T-helper 2 cell treated with Interferon-gamma antibody and Interleukin-4, amounts not matched to agents 100 ng/mL and 5 ng/mL, for 36 hours (primary cell): ENCODE measurements around the gene TOMM22. TPM values are rescaled to one million over a fixed set of nuclear protein-coding genes. Genes with fewer than 3 reads are reported as not detected.

Experiments used
- intact Hi-C: fragments of 100-400 bp; cut with micrococcal nuclease; formaldehyde crosslinking; loops from one replicate; pipeline ENCODE4 v1.15.1; 2023
- total RNA-seq: library from RNA; stranded (reverse); gene quantifications from 2 replicates; pipeline ENCODE4 v1.2.3, GENCODE V29; 2022

TOMM22 gene
- total RNA-seq, 1 donor from 2014 or later = 101 TPM

GRCh38 chr22:38712486-38713207 lies 30.9 kb downstream of the TOMM22 start:
- intact Hi-C loops = no loop called here

GRCh38 chr22:38713921-38714320 lies 32.2 kb downstream of the TOMM22 start:
- intact Hi-C loops = no loop called here

- intact Hi-C loops = no loop called here
Observed at GRCh38 chr22:38715176-38715764, 33.5 kb downstream of the TOMM22 start.

DNA sequence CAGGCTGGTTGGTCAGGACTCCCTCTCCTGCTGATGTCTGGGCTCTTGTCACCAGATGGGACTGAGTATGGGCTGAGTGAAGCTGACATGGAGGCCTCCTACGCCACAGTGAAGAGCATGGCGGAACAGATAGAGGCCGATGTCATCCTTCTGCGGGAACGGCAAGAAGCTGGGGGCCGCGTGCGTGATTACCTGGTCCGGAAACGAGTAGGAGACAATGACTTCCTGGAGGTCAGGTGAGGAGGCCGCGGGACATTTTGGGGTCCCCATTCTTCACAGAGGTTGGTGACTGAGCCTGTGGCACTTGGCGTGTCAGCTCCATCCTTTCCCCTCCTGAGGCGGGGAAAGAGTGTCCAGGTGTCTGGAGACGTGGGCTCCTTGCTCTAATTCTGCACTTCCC lies 34.1 kb downstream of the TOMM22 start:
- intact Hi-C loops = no loop called here

DNA sequence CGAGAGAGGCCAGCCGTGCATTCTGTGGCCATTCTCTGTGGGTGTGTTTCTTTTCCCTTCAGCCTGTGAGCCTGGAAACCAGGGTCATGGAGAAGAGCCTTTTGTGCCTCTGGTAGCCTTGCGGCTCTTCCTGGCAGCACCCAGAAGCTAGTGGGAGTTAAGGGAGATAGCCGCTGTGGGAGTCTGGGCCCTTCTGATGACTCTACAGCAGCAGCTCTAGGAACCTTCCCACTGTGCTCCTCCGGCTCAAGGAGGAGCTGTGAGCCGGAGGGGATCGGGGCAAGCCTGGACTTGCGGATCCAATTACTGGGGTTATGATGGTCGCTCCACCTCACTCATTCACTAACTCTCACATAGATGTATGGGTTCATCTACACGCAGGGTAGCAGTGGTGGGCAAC lies 34.5 kb downstream of the TOMM22 start:
- intact Hi-C loops = no loop called here

- intact Hi-C loops = no loop called here
Observed at GRCh38 chr22:38716826-38717225, 35.1 kb downstream of the TOMM22 start.

- intact Hi-C loops = no loop called here
Observed at GRCh38 chr22:38717244-38717643, 35.5 kb downstream of the TOMM22 start.

DNA sequence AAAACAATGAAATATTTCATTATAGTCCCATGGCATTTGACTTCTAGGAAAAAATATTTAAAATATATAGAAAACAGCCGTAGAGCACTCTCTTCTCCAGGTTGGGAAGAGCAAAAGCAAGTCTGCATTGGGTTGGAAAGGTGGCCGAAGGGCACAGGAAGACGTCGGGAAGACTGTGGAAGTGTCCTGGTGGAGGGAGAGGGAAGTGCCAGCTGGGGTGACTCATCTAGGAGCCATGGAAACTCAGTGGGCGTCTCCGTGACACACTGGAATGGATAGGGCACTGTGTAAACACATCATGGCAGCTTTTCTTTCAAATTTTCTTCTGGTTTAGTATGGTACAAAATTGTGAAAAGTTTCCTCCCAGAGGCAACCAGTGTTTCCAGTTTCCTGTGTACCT lies 36.7 kb downstream of the TOMM22 start:
- intact Hi-C loops = no loop called here

GRCh38 chr22:38719196-38719595 lies 37.4 kb downstream of the TOMM22 start:
- intact Hi-C loops = no loop called here

DNA sequence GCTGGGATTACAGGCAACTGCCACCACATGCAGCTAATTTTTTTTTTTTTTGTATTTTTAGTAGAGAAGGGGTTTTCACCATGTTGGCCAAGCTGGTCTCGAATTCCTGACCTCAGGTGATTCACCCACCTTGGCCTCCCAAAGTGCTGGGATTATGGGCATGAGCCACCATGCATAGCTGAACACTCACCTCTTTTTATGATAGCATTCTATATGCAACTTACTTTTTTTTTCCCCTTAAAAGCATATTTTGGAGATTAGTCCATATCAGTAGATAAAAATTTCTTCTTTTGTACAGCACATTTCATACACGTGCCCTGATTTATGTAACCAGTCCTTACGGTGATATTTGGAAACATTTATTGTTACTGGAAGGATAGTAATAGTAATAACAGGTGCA lies 38.6 kb downstream of the TOMM22 start:
- intact Hi-C loops = no loop called here

DNA sequence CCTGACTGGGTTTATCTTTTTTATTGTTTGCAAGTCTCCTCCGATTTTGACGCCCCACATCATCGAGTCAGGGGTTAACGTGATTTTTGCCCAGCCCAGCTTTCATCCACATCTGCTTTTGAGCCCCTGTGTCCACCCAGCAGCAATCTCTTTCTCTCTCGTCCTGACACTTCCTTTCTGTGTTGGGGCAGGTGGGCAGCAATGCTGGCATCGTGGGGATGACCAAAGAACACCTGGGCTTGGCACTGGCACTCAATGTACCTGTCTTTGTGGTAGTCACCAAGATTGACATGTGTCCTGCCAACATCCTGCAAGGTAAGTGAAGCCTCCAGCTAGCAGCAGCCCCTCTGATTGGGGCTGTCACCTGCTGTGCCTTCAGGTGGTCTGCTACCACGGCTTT lies 39.8 kb downstream of the TOMM22 start:
- intact Hi-C loops = no loop called here

DNA sequence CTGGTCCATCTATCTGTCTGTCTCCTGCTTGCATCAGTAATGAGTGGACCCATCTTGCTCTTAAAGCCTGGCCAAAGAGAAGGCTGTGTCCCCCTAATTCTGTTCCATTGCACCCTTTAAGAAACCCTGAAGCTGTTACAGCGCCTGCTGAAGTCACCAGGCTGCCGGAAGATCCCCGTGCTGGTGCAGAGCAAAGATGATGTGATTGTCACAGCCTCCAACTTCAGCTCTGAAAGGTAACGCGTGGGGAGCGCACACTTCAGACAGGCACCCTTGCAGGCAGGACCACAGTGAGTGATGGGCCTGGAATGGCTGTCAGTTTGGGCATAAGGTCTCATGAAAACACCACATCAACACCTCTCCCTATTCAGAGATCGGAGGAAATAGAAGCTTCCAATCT lies 42.4 kb downstream of the TOMM22 start:
- intact Hi-C loops = no loop called here

DNA sequence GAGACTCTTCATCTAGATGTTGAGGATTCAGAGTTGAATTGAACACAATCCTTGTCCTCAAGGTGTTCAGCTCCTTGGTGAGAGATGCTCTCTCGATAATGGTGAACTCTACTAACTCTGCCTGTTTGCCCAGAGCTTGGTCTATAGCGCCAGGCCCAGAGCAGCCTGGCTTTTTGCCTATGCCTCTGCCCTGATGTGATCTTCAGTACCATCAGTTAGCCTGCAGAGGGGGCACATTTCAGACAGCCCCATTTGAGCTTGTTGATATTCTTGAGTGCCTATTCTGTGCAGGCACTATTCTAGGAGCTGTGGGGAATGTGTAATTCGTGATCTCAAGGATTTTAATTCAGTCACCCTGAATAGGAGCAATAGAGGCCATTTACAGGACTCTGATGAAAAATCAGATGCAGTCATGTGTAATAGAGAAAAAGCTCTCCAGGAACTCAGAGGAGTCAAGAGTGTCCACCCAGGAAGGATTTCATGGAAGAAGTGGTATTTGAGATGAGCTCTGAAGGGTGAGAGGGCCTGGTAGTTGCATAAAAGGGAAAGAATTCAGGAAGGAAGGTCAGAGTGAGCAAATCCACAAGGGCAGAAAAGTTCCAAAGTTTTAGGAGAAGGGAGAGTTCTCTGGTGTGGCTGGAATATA lies 43.3 kb downstream of the TOMM22 start:
- intact Hi-C loops = no loop called here

- intact Hi-C loops = no loop called here
Observed at GRCh38 chr22:38725900-38726655, 44.3 kb downstream of the TOMM22 start.

- intact Hi-C loops = no loop called here
Observed at GRCh38 chr22:38727123-38727522, 45.4 kb downstream of the TOMM22 start.

DNA sequence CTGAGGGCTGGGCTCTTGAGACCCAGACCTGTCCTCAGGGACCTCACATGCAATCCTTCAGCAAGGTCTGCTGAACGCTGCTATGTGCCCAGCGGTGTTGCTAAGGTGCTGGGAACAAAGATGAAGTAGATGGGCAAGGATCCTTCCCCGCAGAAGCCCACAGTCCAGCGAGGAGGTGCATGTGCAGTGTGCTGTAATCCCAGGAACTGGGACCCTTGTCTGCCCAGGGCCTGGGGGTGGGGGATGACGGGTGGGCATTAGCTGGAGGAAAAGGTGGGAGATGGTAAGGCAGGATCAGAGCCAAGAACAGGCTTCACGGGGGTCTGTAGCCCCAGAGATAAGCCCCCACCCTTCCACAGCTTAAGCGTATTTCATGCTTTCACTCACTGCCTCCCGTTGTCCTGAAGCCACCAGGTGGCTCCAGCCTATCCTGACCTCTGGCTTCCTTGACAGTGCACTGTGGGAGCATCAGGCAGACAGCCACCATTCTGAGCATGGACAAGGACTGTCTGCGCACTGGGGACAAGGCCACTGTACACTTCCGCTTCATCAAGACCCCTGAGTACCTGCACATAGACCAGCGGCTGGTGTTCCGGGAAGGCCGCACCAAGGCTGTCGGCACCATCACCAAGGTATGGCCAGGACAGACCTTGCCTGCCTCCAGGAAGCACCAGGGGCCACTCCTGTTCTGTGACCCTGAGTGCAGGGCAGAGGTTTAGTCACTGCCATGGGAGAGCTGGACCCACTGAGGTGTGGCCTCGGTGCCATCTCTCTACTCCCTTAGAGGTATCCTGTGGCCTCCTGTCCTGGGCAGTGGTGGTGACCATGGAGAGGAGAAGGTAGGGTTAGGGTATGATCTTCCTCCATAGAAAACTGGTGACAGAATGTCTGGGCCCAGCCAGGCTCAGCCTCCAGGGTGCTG lies 46.0 kb downstream of the TOMM22 start:
- intact Hi-C loops = no loop called here

DNA sequence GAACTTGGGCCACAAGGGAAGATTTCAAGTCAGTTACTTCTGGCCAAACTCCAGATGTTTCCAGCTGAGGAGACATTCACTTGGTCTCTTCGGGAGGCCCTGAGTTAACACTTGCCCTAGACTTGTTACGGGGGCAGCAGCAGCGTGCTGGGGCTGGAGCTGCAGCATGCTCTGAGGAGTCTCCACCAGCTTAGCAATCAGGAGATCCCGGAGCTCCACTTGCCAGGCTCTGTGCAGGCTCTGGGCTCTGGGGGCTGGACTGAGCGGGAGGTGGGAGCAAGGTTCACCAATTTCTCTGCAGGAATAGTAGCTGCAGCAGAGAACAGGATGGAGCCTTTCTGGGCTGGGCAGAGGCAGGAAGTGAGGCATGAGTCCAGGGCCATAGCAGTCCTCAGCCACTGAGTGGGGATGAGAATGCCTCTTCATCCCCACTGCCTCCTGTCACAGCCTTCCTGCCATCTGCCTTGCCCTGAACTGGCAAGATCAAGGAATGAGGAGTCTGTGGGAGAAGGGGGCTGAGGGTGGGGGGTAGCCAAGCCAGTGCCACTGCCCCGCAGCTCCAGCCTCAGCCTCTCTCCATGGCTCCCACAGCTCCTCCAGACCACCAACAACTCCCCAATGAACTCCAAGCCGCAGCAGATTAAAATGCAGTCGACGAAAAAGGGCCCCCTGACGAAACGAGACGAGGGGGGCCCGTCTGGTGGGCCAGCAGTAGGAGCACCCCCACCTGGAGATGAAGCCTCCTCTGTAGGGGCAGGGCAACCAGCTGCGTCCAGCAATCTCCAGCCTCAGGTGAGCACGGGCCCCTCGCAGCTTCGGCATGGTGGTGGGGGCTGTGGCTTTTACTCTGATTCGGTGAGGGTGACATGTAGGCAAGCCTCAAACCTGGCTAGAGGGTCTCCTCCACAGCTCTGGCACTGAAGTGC lies 47.4 kb downstream of the TOMM22 start:
- intact Hi-C loops = no loop called here

DNA sequence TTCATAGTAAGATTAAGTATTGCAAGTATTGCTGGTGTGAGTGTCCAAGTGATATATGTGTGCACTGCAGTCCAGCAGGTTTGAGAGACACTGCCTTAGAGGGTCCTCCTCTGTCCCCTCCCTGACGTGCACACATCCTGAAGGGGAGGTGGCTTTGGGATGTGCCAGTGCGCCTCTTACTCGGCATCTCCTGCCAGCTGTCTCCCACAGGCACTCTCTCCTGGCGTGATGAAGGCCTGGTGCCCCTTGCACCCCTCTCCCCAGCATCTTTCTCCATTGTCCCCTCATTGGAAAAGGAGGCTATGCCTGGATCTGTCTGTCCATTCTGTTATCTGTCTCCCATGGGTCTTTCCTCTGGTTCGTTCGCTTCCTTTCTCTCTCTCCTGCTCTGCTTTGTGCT lies 48.2 kb downstream of the TOMM22 start:
- intact Hi-C loops = no loop called here

- intact Hi-C loops = no loop called here
Observed at GRCh38 chr22:38730411-38730871, 48.7 kb downstream of the TOMM22 start.

DNA sequence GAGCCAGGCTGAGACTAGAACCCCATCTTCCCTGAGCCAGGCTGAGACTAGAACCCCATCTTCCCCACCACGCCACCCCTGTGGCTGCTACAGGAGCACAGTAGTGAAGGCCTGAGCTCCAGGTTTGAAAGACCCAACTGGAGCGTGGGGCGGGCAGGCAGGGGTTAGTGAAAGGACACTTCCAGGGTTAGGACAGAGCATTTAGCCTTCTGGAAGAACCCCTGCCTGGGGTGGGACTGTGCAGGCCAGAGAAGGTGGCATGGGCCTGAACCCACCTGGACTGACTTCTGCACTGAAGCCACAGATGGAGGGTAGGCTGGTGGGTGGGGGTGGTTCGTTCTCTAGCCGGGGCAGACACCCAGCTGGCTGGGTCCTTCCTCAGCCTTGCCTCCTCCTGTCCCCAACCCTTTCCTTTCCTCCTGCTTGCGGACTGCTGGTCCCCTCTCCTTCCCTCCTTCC lies 50.0 kb downstream of the TOMM22 start:
- intact Hi-C loops = loop anchor here (2.0 kb wide), 1 partner anchor 23 kb away; the partner anchor contains the start of gene SUN2
